Measurements from ENCODE around the gene NRL.

NRL gene

GRCh38 chr14:24092110-24092504 is 22.6 kb downstream of the NRL start:
- H3K4me2 ChIP-seq (ENCODE audit: low read length): no peak overlapping the region
- H3K27me3 ChIP-seq (ENCODE audit: low read depth, low read length): no peaks in the 10 kb centered on the region
- H2AFZ ChIP-seq (ENCODE audit: low read depth, low read length): no peak overlapping the region
- H3K9me3 ChIP-seq (ENCODE audit: insufficient read depth, low read length): no peaks in the 10 kb centered on the region
- H3K36me3 ChIP-seq (replicated peaks; ENCODE audit: low read depth, low read length): peaks cover 7% of the 10 kb centered on the region
- H3K4me1 ChIP-seq (ENCODE audit: low read length): peaks cover 22% of the 10 kb centered on the region
- H3K9ac ChIP-seq (ENCODE audit: low read length): no peak overlapping the region
- no peak overlapping the region for H3K4me3 ChIP-seq (ENCODE audit: low read length)
- H3K27ac ChIP-seq (ENCODE audit: low read length): no peak overlapping the region
- H3K79me2 ChIP-seq (ENCODE audit: low read length): peaks cover 17% of the 10 kb centered on the region
- H4K20me1 ChIP-seq (ENCODE audit: insufficient read depth, low read length): no peaks in the 10 kb centered on the region
- no peak for TF ChIP-seq CTCF (IDR thresholded peaks at IDR 0.05; ENCODE audit: low read depth, low read length)
- TF ChIP-seq EZH2phosphoT487 (IDR thresholded peaks at IDR 0.05; ENCODE audit: low read depth): no peak

GRCh38 chr14:24089890-24090289 is 24.9 kb downstream of the NRL start:
- H3K4me1 ChIP-seq (ENCODE audit: low read length): peaks cover 14% of the 10 kb centered on the region

GRCh38 chr14:24088095-24088494 is 26.7 kb downstream of the NRL start:
- TF ChIP-seq EZH2phosphoT487 (IDR thresholded peaks at IDR 0.05; ENCODE audit: low read depth) (no peak), CTCF (IDR thresholded peaks at IDR 0.05; ENCODE audit: low read depth, low read length) (no peak)
- H2AFZ ChIP-seq (ENCODE audit: low read depth, low read length): no peak overlapping the region
- 0 out of 2 replicates have a peak, but pooled peaks cover 2% of the 10 kb centered on the region for H3K27me3 ChIP-seq (ENCODE audit: low read depth, low read length)
- H3K36me3 ChIP-seq (replicated peaks; ENCODE audit: low read depth, low read length): no peaks in the 10 kb centered on the region
- H3K4me2 ChIP-seq (ENCODE audit: low read length): no peak overlapping the region
- no peak overlapping the region for H3K9ac ChIP-seq (ENCODE audit: low read length)
- H4K20me1 ChIP-seq (ENCODE audit: insufficient read depth, low read length): no peaks in the 10 kb centered on the region
- H3K79me2 ChIP-seq (ENCODE audit: low read length): no peaks in the 10 kb centered on the region
- no peak overlapping the region for H3K27ac ChIP-seq (ENCODE audit: low read length)
- H3K4me3 ChIP-seq (ENCODE audit: low read length): no peak overlapping the region
- H3K9me3 ChIP-seq (ENCODE audit: insufficient read depth, low read length): no peaks in the 10 kb centered on the region
- peaks cover 7% of the 10 kb centered on the region for H3K4me1 ChIP-seq (ENCODE audit: low read length)

More at GRCh38 chr14:24089890-24090289, 24.9 kb downstream of the NRL start:
- Histone ChIP-seq H2AFZ (ENCODE audit: low read depth, low read length) (no peak overlapping the region), H3K27ac (ENCODE audit: low read length) (no peak overlapping the region), H3K9me3 (ENCODE audit: insufficient read depth, low read length) (no peaks in the 10 kb centered on the region), H4K20me1 (ENCODE audit: insufficient read depth, low read length) (no peaks in the 10 kb centered on the region), H3K79me2 (ENCODE audit: low read length) (peaks cover 7% of the 10 kb centered on the region), H3K27me3 (ENCODE audit: low read depth, low read length) (no peaks in the 10 kb centered on the region), H3K4me2 (ENCODE audit: low read length) (no peak overlapping the region), H3K9ac (ENCODE audit: low read length) (no peak overlapping the region), H3K4me3 (ENCODE audit: low read length) (no peak overlapping the region), H3K36me3 (replicated peaks; ENCODE audit: low read depth, low read length) (no peaks in the 10 kb centered on the region)
- TF ChIP-seq CTCF (IDR thresholded peaks at IDR 0.05; ENCODE audit: low read depth, low read length): no peak

GRCh38 chr14:24087004-24087403 is 27.7 kb downstream of the NRL start:
- Histone ChIP-seq H3K36me3 (replicated peaks; ENCODE audit: low read depth, low read length) (no peaks in the 10 kb centered on the region), H2AFZ (ENCODE audit: low read depth, low read length) (no peak overlapping the region), H4K20me1 (ENCODE audit: insufficient read depth, low read length) (no peaks in the 10 kb centered on the region), H3K4me1 (ENCODE audit: low read length) (peaks cover 8% of the 10 kb centered on the region), H3K79me2 (ENCODE audit: low read length) (no peaks in the 10 kb centered on the region), H3K27me3 (ENCODE audit: low read depth, low read length) (peaks cover 13% of the 10 kb centered on the region), H3K4me2 (ENCODE audit: low read length) (no peak overlapping the region), H3K4me3 (ENCODE audit: low read length) (no peak overlapping the region), H3K9me3 (ENCODE audit: insufficient read depth, low read length) (no peaks in the 10 kb centered on the region), H3K27ac (ENCODE audit: low read length) (no peak overlapping the region), H3K9ac (ENCODE audit: low read length) (no peak overlapping the region)
- TF ChIP-seq EZH2phosphoT487 (IDR thresholded peaks at IDR 0.05; ENCODE audit: low read depth) (no peak), CTCF (IDR thresholded peaks at IDR 0.05; ENCODE audit: low read depth, low read length) (no peak)
